HG03095 (cell line): Measurements from ENCODE around the gene ARFGAP2.
"Not testable (repeated sequence)": the region's sequence is repeated elsewhere in the genome, so short reads cannot be mapped to it uniquely, and the experiment has no call there.

Experiments used
- ATAC-seq: cut with Tn5 transposase; IDR thresholded peaks from one replicate; pipeline ENCODE4 v1.9.1; 2021; ENCODE audit warnings: moderate library complexity; ENCODE audit not compliant: unreplicated experiment

Gene ARFGAP2

DNA sequence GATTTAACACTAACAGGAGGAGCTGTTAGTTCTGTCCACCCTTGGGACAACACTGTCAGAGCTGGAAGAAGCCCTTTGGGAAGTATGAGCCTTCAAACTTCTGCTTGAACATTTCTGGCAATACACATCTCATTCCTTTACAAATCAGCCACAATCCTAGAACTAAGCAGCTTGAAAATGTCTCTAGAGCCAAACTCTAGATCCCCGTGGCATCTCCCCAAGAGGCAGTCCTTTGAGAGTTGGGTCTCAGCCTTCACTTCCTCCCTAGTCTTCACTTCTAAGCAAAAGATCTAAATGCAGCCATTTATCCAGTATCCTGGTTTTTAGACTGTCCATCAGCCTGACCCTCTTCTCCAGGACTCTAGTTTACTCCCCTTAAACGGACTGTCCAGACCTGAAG lies 26.9 kb downstream of the ARFGAP2 start:
- ATAC-seq, result no peak

DNA sequence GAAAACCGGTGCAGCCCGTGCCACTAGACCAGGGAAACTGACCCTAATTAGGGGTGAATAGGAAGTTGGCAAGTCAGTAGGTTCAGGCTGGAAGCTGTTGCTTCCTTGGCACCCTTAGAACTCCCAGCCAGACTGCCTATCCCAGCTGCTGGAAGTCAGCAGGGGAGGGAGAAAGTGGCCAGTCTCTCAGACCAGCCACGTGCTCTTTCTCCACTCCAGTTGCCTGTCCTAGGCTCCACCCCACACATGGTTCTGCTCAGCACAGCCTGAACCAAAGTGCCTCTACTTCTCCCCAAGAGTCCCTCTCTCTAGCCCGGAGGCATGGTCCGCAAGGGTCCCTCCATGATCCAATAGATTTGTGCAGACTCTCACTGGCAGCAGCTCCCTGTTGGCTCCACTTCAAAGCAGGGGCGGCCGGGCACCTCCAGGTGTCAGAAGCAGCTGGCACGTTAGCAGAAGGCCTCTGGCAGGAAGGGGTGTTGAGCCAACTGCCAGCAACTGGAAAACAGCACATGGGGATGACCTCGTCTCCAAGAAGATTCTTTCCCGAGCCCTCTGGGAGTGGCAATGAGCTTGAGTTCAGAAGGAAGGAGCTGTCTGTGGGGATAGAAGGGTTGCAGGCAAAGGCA lies 27.7 kb downstream of the ARFGAP2 start:
- no peak for ATAC-seq

DNA sequence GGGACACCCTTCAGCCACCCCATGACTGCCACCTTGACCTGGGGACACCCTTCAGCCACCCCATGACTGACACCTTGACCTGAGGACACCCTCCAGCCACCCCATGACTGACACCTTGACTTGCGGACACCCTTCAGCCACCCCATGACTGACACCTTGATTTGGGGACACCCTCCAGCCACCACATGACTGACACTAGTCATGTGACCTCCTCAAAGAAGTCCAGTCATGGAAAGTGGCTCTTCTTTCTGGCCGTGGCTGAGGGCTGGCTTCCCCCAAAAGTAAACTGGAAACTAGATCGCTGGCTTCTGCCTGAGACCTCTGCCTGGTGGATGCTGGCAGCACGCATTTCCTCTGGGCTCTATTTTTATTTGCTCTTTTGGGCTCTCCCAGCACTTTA lies 28.4 kb downstream of the ARFGAP2 start:
- ATAC-seq, result no peak

DNA sequence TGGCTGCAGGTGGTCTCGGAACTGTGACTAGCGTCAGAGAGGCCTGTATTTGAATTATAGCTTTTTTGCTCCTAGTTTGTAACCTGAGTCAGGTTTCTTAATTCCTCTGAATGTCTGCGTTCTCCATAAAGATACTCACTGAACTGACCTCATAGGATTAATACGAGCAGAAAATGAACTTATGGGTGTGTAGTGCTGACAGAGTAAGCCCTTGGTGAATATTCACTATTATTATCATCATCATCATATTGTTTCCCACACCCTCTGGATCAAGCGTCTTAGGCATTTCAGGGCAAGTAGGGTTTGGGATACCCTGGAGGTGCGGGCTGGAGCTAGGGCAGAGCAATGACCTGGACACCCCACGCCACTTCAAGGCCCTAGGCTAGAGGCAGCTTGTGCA lies 29.0 kb downstream of the ARFGAP2 start:
- ATAC-seq, result no peak

DNA sequence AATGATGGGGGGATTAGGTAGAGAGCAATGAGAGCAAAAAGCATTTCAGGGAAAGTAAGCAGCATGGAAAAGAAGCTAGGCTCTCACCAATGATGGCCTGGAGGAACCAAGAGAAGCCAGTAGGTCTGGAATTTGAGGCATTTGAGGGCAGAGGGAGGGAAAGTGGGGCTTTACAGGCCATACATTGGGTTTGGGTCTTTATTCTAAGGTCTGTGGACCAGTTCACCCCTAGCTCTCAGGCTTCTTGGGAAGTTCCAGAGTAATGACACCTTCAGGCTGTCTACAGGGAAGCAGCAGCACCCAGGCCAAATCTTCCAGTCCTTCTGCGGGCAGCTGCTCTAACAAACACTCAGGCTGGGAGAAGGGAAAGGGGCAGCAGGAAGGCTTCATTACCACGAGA lies 29.4 kb downstream of the ARFGAP2 start:
- no peak for ATAC-seq

DNA sequence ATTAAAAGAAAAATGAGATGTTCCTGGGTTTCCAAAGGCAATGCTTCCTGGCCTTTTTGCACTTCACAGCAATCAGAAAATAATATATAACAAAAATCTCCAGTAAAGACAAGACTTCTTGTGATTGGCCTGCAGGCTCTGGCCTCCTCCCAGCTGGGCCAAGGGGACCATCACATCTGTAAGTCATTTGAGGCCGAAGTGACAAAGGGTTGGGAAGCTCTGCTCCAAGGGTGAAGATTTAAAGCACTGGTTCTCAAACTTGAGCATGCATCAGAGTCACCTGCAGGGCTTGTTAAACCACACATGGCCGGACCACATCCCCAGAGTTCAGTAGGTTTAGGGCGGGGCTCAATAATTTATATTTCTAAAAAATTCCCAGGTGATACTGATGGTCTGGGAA lies 32.1 kb downstream of the ARFGAP2 start:
- no peak for ATAC-seq

DNA sequence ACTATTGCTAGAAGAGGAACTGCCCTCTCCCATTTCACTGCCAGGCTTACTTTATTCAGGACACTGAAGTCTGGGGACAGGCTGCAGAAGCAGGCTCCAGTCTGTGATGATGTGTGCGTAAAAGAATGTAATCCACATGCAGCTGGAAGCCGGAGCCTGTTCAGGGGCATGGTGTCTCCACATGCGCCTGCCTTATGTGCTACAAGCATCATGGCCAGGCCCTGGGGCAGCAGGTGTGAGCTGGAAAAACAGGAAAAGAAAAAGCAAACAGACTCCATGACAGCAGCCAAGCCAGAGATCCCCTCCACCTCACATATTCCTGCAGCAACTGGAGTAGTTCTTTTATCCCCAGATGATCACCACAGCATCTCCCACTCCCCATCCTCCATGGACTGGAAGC lies 33.4 kb downstream of the ARFGAP2 start:
- ATAC-seq, result no peak

DNA sequence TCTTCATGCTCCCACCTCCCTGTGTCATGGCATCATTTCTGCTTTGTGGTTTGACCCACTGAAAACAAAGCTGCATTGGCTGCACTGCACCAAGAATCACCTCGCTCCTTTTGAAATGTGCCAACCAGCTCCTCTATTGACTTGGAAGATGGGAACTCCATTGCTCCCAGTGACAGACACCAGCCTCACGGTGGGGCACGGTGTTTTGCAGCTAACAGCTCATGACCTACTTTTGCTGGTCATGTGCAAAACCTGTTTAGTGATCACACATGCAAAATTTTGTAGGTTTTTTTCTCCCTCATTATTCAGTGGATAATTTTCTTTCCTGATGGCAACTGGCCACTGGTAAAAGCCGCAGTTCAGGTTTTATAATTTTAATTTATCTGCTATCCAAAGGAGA lies 36.8 kb downstream of the ARFGAP2 start:
- no peak for ATAC-seq

DNA sequence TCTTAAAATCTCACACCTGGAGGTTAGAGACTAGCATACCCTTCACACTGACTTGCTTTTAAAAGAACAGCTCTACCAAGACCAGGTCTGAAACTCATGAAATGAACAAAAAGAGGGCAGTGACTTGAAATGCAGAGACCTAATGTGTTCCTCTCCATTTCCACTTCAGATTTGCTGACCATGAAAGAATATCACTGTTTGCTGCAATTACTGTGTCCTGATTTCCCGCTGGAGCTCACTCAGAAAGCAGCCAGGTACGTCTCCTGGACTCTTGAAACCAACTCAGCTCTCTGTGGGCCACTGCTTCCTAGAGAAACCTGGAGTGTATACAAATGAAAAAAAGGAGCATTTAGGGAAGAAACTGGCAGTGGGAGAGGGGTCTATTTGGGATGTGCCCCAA lies 39.2 kb downstream of the ARFGAP2 start:
- ATAC-seq, result no peak

DNA sequence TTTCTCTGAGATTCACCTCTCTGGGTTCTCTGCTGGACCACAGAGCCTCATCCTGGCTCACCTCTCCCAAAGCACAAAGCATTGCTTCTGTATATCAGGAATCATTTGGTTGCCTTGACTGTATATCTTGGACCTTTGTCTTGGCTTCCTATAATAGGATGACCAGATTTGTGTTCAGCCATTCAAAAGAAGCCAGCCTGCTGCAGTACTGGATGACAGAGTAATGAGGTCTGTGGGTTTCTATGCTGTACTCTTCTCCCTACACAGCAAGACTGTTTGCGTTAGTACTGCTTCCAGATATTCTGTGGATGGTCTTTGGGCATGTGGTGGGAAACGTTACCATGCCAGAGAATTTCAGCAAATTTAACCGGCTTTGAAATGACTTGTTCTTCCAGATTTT lies 39.8 kb downstream of the ARFGAP2 start:
- ATAC-seq, result no peak

DNA sequence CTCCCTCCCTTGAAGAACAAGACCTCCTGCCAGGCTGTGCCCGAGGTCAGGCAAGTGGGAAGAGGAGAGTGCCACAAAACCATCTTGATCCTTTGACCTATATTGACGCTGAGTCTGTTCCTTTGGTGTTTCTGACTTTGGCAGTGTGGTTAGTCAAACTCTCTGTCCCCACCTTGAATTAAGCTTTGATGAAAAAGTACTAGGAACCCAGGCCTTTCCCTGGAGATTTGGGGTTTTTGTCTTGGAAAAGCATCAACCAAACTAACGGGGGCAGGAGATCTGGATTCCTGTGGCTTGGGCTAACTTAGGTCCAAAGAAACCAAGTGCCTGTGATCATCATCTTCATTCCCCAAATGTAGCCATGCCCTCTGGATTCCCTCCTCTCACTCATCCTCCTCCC lies 40.4 kb downstream of the ARFGAP2 start:
- ATAC-seq, result no peak

DNA sequence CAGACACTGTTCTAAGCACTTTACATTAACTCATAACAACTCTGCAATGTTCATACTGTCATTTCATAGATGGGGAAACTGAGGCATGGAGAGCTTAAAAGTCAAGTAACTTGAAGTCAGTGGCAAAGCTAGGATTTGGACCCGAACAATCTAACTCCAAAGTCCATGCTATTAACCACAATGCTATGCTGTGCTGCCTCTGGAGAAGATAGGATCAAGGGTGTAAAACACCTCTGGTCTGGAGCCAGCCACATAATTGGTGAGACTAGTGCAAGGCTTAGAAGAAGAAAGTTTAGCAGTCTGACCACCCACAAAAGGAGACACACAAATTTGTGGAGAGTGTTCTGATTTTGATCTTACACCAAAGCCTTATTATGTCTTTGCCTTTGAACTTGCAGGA lies 43.7 kb downstream of the ARFGAP2 start:
- ATAC-seq, result no peak

DNA sequence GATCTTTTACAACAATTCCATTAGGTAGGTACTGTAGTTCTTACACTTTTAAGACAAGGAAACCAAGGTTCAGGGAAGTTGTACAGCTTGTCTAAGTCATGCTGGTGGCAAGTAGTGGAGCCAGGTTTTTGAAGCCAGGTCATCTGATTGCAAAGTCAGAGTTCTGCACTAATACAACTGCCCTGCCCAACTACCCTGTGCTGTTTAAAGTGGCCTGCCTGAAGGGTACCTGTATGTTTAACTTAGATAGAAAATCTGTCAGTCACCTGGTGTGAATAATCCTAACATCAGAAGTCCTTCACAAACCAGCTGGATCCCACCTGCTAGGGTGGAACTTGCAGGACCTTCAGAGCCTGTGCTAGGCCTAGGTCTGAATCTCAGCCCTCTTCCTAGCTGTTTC lies 44.2 kb downstream of the ARFGAP2 start:
- ATAC-seq, result no peak

DNA sequence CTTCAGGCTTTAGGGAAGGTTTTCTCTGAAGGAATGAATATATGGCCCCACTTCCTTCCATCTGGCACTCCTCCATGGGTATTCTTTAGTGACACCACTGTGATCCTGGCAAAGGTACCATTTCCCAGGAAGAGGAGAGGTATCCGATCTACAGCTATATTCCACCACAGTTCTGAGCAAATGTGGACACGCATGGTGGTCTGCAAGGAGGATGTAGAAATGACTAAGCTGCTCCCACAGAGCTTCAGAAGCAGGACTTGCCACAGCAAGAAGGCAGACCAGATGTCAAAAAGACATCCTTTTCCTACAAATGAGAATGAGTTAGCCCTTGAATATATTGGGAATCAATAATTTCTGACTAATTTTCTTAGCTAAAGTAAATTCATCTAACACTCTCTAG lies 45.5 kb downstream of the ARFGAP2 start:
- no peak for ATAC-seq

DNA sequence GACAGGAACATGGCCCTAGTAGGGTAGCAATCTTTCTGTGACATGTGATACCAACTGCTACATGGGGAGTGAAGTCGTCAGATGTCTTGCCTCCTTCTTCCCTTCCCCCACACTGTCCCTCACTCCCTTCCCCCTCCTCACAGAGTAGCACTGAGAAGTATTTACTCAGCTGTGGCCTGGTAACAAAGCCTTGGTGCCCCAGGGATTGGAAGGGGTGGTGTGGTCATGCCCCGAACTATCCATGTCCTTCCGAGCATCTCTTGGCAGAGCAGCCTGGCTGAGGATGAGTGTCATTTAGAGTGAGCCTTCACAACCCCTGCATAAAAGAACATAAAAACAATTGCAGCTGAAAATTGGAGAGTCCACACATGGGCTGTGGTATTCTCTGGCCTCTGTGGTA lies 46.1 kb downstream of the ARFGAP2 start:
- ATAC-seq, result no peak

DNA sequence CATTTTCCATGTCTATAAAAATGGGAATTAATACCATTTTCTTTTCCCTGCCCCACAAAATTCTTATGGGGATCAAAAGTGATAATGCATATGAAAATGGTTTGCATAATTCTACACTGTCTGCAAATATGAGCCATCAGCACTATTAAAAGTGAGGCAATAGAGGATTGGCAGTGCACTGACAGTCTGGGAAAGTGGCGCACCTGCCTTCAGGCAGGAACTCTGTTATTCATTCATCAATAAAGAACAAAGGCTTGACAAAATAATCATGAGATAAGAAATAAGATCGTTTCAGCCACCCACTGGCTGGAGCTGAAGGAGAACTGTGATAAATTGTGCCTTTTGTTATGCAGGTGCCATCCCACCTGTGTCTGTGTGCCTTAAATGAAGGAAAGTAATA lies 49.5 kb downstream of the ARFGAP2 start:
- ATAC-seq, result no peak

DNA sequence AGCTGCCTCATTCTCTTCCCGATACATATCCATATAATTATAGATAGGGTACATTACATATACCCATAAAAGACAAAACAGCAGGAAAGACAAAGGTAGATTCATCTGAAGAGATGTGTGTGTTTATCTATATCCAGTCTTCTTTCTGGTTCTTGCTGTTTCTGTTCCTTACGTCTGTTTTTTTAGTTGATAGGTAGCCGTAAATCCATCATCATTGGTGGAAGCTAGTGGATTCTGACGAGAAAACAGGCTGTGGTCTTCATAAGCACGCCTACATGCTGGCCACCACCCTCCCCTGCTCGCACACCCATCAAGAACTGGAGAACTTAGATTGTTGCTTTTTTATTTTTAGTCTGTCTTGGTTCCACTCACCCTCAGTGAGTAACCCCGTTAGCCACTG lies 51.6 kb downstream of the ARFGAP2 start:
- no peak for ATAC-seq

DNA sequence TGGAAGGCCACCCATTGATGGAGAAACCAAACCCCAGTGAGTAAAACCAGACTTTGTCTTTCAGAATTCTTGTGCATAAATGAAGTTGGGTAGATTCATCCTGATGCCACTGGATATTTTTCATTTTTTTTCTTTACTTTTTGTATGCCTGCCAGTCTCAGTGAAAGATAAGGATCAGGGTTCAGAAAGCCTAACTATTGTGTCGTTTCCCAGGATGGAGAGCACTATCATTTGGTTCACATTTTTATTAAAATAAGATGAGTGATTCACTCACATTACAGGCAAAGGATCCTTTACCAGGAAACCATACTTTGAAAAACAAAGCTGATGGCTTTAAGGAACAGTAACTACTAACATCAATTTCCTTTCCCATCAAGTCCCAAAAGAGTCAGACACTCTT lies 52.0 kb downstream of the ARFGAP2 start:
- no peak for ATAC-seq

DNA sequence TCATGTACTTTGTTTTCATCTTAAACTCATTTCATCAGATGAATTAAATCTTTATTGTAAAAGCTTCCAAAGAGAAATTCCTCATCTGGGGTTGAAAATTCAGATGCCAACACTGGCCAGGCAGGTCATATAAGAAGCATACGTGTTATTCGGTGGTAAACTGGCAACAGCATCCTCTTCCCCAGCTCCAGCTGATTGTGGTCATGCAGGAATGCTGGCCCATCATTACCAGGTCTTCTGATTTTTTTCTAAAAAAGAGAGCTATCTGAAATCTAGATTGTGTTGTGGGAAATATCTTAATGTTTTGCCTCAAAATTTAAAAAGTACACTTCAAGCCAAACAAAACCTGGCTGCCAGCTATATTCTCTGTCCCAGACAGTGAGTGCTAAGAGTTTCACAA lies 53.6 kb downstream of the ARFGAP2 start:
- ATAC-seq, result no peak

DNA sequence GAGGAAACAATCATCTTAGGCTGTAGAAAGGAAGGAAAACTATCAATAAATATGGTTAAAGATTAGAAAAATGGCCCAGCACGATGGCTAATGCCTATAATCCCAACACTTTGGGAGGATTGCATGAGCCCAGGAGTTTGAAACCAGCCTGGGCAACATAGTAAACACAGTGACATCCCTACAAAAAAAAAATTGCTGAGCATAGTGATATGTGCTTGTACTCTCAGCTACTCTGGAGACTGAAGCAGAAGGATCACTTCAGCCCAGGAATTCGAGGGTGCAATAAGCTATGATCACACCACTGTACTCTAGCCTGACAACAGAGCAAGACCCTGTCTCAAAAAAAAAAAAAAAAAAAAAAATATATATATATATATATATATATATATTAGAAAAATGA lies 54.9 kb downstream of the ARFGAP2 start:
- ATAC-seq, result no peak

DNA sequence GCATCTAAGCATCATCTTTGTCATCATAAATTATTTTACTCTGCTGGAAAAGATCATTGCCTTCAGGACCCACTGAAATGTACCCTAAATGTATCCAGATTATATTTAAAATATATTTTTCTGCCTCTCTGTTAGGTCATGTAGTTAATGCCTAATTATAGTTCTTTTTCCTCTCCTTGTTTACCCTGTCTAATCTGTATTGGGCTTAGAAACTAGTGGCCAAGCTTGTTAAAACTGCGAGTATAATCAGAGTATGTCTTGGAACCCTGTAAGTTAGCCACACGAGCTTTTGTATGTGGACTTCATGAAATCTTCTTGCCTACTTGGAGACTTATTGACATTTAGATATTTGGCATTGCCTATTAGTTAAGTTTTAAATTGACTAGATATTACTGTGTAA lies 55.6 kb downstream of the ARFGAP2 start:
- ATAC-seq, result no peak

DNA sequence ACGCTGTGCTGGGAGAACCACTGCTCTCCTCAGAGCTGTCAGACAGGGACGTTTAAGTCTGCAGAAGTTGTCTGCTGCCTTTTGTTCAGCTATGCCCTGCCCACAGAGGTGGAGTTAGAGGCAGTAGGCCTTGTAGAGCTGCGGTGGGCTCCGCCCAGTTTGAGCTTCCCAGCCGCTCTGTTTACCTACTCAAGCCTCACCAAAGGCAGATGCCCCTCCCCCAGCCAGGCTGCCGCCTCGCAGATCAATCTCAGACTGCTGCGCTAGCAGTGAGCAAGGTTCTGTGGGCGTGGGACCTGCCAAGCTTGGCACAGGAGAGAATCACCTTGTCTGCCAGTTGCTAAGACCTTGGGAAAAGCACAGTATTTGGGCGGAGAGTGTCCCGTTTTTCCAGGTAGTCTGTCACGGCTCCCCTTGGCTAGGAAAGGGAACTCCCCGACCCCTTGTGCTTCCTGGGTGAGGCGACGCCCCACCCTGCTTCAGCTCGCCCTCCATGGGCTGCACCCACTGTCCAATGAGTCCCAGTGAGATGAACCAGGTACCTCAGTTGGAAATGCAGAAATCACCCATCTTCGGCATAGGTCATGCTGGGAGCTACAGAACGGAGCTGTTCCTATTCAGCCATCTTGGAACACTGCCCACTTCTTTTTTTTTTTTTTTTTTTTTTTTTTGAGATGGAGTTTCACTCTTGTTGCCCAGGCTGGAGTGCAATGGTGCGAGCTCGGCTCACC lies 57.6 kb downstream of the ARFGAP2 start:
- not testable (repeated sequence) for ATAC-seq
